Hepatocyte (in vitro differentiated cells): Measurements from ENCODE around the gene STK32A.

ENCODE experiments used
- EZH2 ChIP-seq: fragments of 200-600 bp; sonication (generic); IDR thresholded peaks from 2 replicates; pipeline ENCODE4 v1.6.1; 2016; ENCODE audit warnings: antibody characterized with exemption, mild to moderate bottlenecking, borderline replicate concordance
- EZH2phosphoT487 ChIP-seq: fragments of 200-600 bp; sonication (generic); IDR thresholded peaks from one replicate; pipeline ENCODE4 v1.6.1; 2018; ENCODE audit warnings: antibody characterized with exemption, mild to moderate bottlenecking, low read depth, moderate library complexity; ENCODE audit not compliant: unreplicated experiment, severe bottlenecking
- TF ChIP-seq, protein P1 (sequence below): fragments of 200-600 bp; sonication (generic); IDR thresholded peaks from 2 replicates; pipeline ENCODE4 v1.5.1; 2016; ENCODE audit warnings: antibody characterized with exemption, mild to moderate bottlenecking; ENCODE audit not compliant: poor library complexity

DNA sequence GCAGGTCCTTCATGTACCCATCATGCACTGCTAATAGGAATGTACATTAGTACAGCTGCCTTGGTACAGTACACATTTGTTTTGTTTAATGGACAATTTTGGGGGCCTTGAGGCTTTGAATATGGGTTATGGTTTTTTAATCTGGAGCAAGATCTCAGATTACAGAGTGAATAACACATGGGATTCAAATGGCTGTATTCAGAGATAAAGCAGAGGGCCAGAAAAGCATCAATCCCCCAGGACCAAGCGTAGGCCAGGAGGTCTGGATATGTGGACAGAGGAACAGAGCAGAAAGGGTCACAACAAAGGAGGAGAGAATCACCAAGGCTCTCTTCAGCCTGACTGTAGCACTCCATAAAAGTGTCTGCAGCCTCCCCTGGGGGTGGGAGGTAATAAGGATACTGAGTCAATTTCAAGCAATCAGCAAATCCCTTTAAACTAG lies 47.7 kb upstream of the STK32A start:
- TF ChIP-seq, protein P1, sequence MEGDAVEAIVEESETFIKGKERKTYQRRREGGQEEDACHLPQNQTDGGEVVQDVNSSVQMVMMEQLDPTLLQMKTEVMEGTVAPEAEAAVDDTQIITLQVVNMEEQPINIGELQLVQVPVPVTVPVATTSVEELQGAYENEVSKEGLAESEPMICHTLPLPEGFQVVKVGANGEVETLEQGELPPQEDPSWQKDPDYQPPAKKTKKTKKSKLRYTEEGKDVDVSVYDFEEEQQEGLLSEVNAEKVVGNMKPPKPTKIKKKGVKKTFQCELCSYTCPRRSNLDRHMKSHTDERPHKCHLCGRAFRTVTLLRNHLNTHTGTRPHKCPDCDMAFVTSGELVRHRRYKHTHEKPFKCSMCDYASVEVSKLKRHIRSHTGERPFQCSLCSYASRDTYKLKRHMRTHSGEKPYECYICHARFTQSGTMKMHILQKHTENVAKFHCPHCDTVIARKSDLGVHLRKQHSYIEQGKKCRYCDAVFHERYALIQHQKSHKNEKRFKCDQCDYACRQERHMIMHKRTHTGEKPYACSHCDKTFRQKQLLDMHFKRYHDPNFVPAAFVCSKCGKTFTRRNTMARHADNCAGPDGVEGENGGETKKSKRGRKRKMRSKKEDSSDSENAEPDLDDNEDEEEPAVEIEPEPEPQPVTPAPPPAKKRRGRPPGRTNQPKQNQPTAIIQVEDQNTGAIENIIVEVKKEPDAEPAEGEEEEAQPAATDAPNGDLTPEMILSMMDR: no peak
- no peak for TF ChIP-seq EZH2
- no peak for TF ChIP-seq EZH2phosphoT487
